H1 (cell line): ENCODE results near the gene ARHGAP15. TPM values are rescaled to one million over a fixed set of nuclear protein-coding genes. Genes with fewer than 3 reads are reported as not detected.

Experiments
- ATF2 ChIP-seq: IDR thresholded peaks from 2 replicates; pipeline ENCODE4 v1.6.1; 2012; ENCODE audit warnings: low read length, inconsistent platforms
- CHD7 ChIP-seq: fragments of 300-600 bp; sonication (generic); IDR thresholded peaks from 2 replicates; pipeline ENCODE4 v1.7.1; 2012; ENCODE audit warnings: low read length, moderate library complexity, mild to moderate bottlenecking, inconsistent platforms; ENCODE audit not compliant: insufficient replicate concordance
- CTCF ChIP-seq, 3 experiments: IDR thresholded peaks; 1 replicate in 2 of 3; 2 replicates in 1 of 3; pipeline versions ENCODE4 v1.5.1 to v1.6.1; 2011; ENCODE audit warnings: low read length in 3 of 3, mild to moderate bottlenecking in 3 of 3, inconsistent platforms in 2 of 3, low read depth in 1 of 3, moderate library complexity in 1 of 3; ENCODE audit not compliant: insufficient read depth in 1 of 3; ENCODE audit errors: control extremely low read depth in 1 of 3
- KDM4A ChIP-seq: IDR thresholded peaks from one replicate; pipeline ENCODE4 v1.7.1; 2012; ENCODE audit warnings: low read depth, mild to moderate bottlenecking, moderate library complexity, low read length, inconsistent platforms; ENCODE audit not compliant: severe bottlenecking
- RFX5 ChIP-seq: IDR thresholded peaks from 2 replicates; pipeline ENCODE4 v1.6.1; 2011; ENCODE audit warnings: low read depth, low read length, improper control_type of control experiment, borderline replicate concordance
- TAF7 ChIP-seq: optimal IDR thresholded peaks from 2 replicates; pipeline ENCODE3; 2011; ENCODE audit warnings: low read depth, mild to moderate bottlenecking, inconsistent platforms, low read length, moderate library complexity, borderline replicate concordance
- polyA plus RNA-seq, 7 experiments: library from polyadenylated mRNA; depleted of rRNA in 3 of 7; stranded (reverse) in 5 of 7; unstranded in 2 of 7; fragments of >200 nt in 5 of 7; fragments of 200-250 nt in 2 of 7; gene quantifications; 1 replicate in 5 of 7; 2 replicates in 1 of 7; 4 replicates in 1 of 7; pipeline versions ENCODE4 v1.2.1 to v1.2.3, GENCODE V29; 2011 to 2013; ENCODE audit warnings: missing spikeins in 2 of 7, mixed read lengths in 2 of 7
- total RNA-seq: library from RNA; stranded (reverse); fragmentation: NEBNext Ultra II Directional; extraction: Animal tissue kit (Norgen Biotek cat#: 25700); gene quantifications from 2 replicates; pipeline ENCODE4 v1.2.1, GENCODE V29; 2021

ARHGAP15 gene
- total and polyA plus RNA-seq, 2 of the 8 experiments (the other 6 are each of a cell fraction or from before 2014, with no cell fraction given) = not detected

GRCh38 chr2:143579456-143579855, 450.2 kb downstream of the ARHGAP15 start (continued):
- TF ChIP-seq CHD7 (no peak), ATF2 (no peak), KDM4A (no peak), CTCF (IDR thresholded peaks at IDR 0.05; ENCODE audit: control extremely low read depth in 1 of 3, insufficient read depth in 1 of 3, low read depth in 1 of 3, low read length in 3 of 3) (no peak), RFX5 (no peak), TAF7 (no peak)
